Measurements from ENCODE around the gene NXPE3. TPM values are rescaled to one million over a fixed set of nuclear protein-coding genes. Genes with fewer than 3 reads are reported as not detected.
"Not testable (repeated sequence)": the region's sequence is repeated elsewhere in the genome, so short reads cannot be mapped to it uniquely, and the experiment has no call there.

The NXPE3 gene
- 13.5 TPM for total RNA-seq (ENCODE audit: insufficient read depth, low replicate concordance)

GRCh38 chr3:101779047-101779821 lies at the start of gene NXPE3:
Gene NXPE3, plus strand, starts transcription at chr3:101779211. Its CDS starts 6,386 bp downstream, at chr3:101785597.
- DNase-seq (ENCODE audit: low spot score) = peak; percentile 92

- no peak for DNase-seq (ENCODE audit: low spot score)
These were observed 49.4 kb upstream of the NXPE3 start for GRCh38 chr3:101729586-101729985.

- DNase-seq (ENCODE audit: low spot score) = no peak
These were observed 48.2 kb upstream of the NXPE3 start for GRCh38 chr3:101730839-101731238.

- no peak for DNase-seq (ENCODE audit: low spot score)
These were observed 46.8 kb upstream of the NXPE3 start for GRCh38 chr3:101732240-101732641.

DNA sequence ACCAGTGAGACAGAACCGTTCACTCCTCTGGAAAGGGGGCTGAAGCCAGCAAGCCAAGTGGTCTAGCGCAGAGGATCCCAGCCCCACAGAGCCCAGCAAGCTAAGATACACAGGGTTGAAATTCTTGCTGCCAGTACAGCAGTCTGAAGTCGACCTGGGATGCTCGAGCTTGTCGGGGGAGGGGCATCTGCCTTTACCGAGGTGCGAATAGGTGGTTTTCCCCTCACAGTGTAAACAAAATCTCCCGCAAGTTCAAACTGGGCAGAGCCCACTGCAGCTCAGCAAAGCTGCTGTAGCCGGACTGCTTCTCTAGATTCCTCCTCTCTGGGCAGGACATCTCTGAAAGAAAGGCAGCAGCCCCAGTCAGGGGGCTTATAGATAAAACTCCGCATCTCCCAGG lies 43.2 kb upstream of the NXPE3 start:
- DNase-seq (ENCODE audit: low spot score) = no peak

DNA sequence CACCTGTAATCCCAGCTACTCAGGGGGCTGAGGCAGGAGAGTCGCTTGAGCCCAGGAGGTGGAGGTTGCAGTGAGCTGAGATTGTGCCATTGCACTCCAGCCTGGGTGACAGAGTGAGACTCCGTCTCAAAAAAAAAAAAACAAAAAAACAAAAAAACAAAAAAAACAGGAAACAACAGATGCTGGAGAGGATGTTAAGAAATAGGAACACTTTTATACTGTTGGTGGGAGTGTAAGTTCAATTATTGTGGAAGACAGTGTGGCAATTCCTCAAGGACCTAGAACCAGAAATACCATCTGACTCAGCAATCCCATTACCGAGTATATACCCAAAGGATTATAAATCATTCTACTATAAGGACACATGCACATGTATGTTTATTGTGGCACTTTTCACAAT lies 37.1 kb upstream of the NXPE3 start:
- DNase-seq (ENCODE audit: low spot score) = not testable (repeated sequence)

DNA sequence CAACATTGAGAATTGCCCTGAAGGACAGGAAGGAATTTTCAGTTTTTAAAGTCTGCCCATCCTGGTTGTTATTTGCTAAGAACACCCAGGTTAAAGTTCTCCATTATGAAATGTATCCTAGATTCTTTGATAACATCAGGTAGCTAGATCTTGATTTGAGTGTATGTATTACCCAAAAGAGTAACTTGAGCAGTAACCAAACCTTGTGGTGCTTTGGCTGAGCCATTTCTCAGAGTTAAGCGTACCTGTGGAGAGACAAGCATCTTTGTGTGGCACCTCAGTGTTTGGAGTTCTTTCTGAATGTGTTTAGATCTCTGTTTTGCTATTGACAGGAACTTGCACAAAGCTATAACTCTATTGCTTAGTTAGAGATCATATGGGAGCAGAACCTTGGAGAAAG lies 34.2 kb upstream of the NXPE3 start:
- no peak for DNase-seq (ENCODE audit: low spot score)

GRCh38 chr3:101745934-101746333 lies 33.1 kb upstream of the NXPE3 start:
- DNase-seq (ENCODE audit: low spot score) = not testable (repeated sequence)

- DNase-seq (ENCODE audit: low spot score) = not testable (repeated sequence)
These were observed 25.5 kb upstream of the NXPE3 start for GRCh38 chr3:101753386-101754113.

DNA sequence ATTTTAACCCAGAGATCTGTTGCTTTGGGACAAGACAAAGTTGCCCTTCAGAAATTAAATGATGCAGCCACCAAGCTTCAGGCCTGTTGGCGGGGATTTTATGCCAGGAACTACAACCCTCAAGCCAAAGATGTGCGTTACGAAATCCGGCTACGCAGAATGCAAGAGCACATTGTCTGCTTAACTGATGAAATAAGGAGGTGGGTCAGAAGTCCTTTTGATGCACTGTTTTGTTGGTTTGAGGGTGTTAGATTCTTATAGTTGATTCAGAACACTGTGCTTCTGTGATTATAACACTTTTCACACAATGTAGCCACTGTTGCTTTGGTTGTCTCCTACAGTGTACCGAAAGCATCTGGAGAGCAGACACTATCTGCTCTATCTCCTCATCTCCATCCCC lies 20.8 kb upstream of the NXPE3 start:
- DNase-seq (ENCODE audit: low spot score) = no peak

DNA sequence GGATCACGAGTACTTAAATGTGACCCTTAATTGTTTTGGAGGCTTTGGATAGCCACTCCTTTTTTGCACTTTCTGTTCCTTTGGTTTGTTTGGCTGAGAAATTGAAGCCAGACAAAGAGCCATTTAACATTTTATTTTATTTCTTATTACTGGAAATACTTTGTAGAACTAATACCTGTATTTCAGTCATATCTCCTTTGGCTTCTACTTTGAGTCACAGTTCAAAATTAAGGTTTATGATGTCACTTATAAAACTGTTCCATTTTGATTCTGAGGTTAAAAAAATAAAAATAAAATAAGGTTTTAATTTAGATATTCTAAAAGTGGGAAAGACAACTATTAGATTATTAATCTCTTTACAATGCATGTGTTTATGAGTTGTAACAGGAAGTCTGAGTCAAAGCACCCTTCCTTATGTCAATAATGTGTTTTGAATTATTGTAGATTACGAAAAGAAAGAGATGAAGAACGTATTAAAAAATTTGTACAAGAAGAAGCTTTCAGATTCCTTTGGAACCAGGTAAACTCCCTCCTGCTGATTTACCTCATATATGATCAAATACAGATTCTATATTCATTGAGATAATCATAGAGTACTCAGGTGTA lies 16.9 kb upstream of the NXPE3 start:
- no peak for DNase-seq (ENCODE audit: low spot score)

DNA sequence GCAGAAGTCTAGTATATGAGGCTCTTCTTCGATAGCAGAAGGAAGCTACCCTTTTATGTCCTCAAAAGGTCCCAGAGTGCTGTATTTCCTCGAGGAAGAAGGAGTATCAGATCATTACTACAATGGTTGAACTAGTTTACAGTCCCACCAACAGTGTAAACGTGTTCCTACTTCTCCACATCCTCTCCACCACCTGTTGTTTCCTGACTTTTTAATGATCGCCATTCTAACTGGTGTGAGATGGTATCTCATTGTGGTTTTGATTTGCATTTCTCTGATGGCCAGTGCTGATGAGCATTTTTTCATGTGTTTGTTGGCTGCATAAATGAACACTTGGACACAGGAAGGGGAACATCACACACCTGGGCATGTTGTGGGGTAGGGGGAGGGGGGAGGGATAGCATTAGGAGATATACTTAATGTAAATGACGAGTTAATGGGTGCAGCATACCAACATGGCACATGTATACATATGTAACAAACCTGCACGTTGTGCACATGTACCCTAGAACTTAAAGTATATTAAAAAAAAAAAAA lies 1.2 kb upstream of the NXPE3 start:
- DNase-seq (ENCODE audit: low spot score) = not testable (repeated sequence)

DNA sequence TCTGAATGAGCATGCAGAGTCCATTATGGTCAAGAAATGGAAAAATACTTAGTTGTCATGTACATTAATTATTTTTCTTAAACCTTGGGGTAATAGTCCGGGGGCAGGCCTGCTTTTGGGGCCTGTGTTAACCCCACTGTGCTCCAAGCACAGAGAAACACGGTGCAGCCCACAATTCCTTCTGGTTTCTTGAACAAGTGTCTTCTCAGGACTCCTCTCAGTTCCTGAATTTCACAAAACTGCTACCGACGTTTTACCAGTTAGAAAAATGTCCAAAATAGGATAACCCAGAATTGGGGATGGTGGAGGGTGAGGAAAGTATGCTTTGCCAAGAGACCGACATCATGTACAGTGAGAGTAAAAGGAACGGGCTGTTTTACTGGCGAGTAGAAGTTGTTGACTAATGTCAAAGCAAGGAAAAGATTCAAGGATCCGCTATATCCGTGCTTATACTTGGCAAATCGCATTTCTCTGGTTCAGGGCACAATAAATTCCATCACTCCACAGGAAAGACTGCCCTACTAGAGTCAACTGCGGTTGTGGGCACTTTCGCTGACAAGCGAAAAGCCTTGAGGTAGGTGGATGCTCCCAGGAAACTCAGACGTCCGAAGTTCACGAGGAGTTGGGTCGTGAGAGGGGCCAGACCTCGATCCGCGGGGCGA lies 495 bp upstream of the NXPE3 start:
- DNase-seq (ENCODE audit: low spot score) = no peak

GRCh38 chr3:101779822-101780381 lies 891 bp downstream of the NXPE3 start:
- DNase-seq (ENCODE audit: low spot score) = no peak

GRCh38 chr3:101780661-101781060 lies 1.6 kb downstream of the NXPE3 start:
- DNase-seq (ENCODE audit: low spot score) = peak; percentile 63

GRCh38 chr3:101781166-101781565 lies 2.2 kb downstream of the NXPE3 start:
- DNase-seq (ENCODE audit: low spot score) = no peak

- DNase-seq (ENCODE audit: low spot score) = no peak
These were observed 6.0 kb downstream of the NXPE3 start for GRCh38 chr3:101784855-101785613.

GRCh38 chr3:101791778-101792177 lies 12.8 kb downstream of the NXPE3 start:
- DNase-seq (ENCODE audit: low spot score) = no peak

- DNase-seq (ENCODE audit: low spot score) = no peak
These were observed 17.2 kb downstream of the NXPE3 start for GRCh38 chr3:101796077-101796680.

GRCh38 chr3:101801174-101801573 lies 22.2 kb downstream of the NXPE3 start:
- DNase-seq (ENCODE audit: low spot score) = no peak

Data from umbilical cord (tissue), 2 donors.